Transverse colon (tissue), 4 donors: ENCODE measurements around the gene GNAI1. TPM values are rescaled to one million over a fixed set of nuclear protein-coding genes. Genes with fewer than 3 reads are reported as not detected.
"Not testable (repeated sequence)": the region's sequence is repeated elsewhere in the genome, so short reads cannot be mapped to it uniquely, and the experiment has no call there.

Source experiments
- DNase-seq: peaks from one replicate; pipeline ENCODE4 v3.0.0-alpha.2; 2019
- H3K27ac ChIP-seq, 4 donors: fragments of 200-600 bp; sonication (generic); 2 replicates each; pipeline ENCODE4 v1.5.1; 2016 to 2018; ENCODE audit warnings: inconsistent platforms in 4 of 4
- H3K27me3 ChIP-seq: fragments of 200-600 bp; sonication (generic); 2 replicates; pipeline ENCODE4 v1.5.1; 2017; ENCODE audit warnings: inconsistent platforms
- H3K36me3 ChIP-seq, 4 donors: fragments of 200-600 bp; sonication (generic); 2 replicates each; pipeline ENCODE4 v1.5.1; 2017 to 2019; ENCODE audit warnings: inconsistent platforms in 4 of 4
- H3K4me1 ChIP-seq, 4 donors: fragments of 200-600 bp; sonication (generic); 2 replicates each; pipeline ENCODE4 v1.5.1; 2017 to 2020; ENCODE audit warnings: inconsistent platforms in 4 of 4
- H3K4me3 ChIP-seq, 4 donors: fragments of 200-600 bp; sonication (generic); 1 replicate in 1 of 4; 2 replicates in 3 of 4; pipeline versions ENCODE4 v1.5.1 to v1.6.1; 2017 to 2019; ENCODE audit warnings: inconsistent platforms in 4 of 4
- H3K9me3 ChIP-seq, 2 donors: fragments of 200-600 bp; sonication (generic); 2 replicates each; pipeline ENCODE4 v1.5.1; 2017 to 2019; ENCODE audit warnings: inconsistent platforms in 2 of 2
- EP300 ChIP-seq: sonication (generic); formaldehyde crosslinking; IDR thresholded peaks from one replicate; pipeline ENCODE4 v1.6.1; 2017; ENCODE audit warnings: antibody characterized with exemption, low read depth
- POLR2A ChIP-seq: fragments of 450-650 bp; IDR thresholded peaks from one replicate; pipeline ENCODE4 v1.6.1; 2016; ENCODE audit warnings: antibody characterized with exemption, mild to moderate bottlenecking, moderate library complexity
- POLR2AphosphoS5 ChIP-seq, 3 donors: sonication (generic); formaldehyde crosslinking; IDR thresholded peaks; one replicate each; pipeline ENCODE4 v1.6.1; 2016; ENCODE audit warnings: antibody characterized with exemption in 3 of 3
- WGBS, 2 donors: methylation state at CpG; one replicate each; pipeline ENCODE4 v1.1.5; 2018; ENCODE audit warnings: low coverage in 1 of 2; 5-methylcytosine and 5-hydroxymethylcytosine counted together
- in situ Hi-C, 4 donors: fragments of 200-750 bp; cut with MboI; loops; one replicate each; pipeline versions ENCODE4 v1.15.0 to v1.15.1; 2017; ENCODE audit warnings: low sequenced_read_pairs in 3 of 4, low pct_ligation_motif_present in 1 of 4, low pct_unique_long_range_greater_than_20kb in 1 of 4
- intact Hi-C: fragments of 100-400 bp; cut with DNase I; formaldehyde crosslinking; loops from one replicate; pipeline ENCODE4 v1.15.1; 2023; ENCODE audit warnings: low total_unique reads
- total RNA-seq, 4 donors: library from RNA; depleted of rRNA; stranded (reverse); fragments of >200 nt; gene quantifications; one replicate each; pipeline ENCODE4 v1.1.0, GENCODE V29; 2016
- TF ChIP-seq, protein P1 (sequence below), 5 experiments: fragments of 200-600 bp in 3 of 5; fragments of 450-650 bp in 2 of 5; sonication (generic) in 3 of 5; IDR thresholded peaks; 1 replicate in 2 of 5; 2 replicates in 3 of 5; pipeline ENCODE4 v1.5.1; 2016 to 2017; ENCODE audit warnings: antibody characterized with exemption in 5 of 5, inconsistent platforms in 3 of 5, mild to moderate bottlenecking in 2 of 5, moderate library complexity in 1 of 5

Gene GNAI1
- total RNA-seq, 4 donors from 2014 or later: 3.0 to 46.0 (median 37.4) TPM

DNA sequence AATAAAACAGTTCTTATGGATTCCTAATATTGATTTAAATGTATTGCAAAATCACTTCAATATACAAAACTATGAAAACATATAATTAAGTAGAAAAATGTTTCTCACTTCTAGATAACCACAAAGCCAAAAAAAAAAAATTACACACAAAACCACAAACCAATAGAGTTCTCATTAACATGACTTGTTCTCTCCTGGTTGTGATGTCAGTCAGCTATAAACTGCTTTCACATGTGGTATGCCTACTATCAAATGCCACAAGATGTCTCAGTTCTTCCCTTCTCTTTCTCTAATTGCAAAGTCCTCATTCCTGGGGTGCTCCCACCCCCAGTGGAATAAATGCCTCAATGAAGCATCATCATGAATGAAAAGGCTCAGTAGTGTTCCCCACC, 16.6 kb downstream of the GNAI1 start:
- intact Hi-C loops: no loop called here

DNA sequence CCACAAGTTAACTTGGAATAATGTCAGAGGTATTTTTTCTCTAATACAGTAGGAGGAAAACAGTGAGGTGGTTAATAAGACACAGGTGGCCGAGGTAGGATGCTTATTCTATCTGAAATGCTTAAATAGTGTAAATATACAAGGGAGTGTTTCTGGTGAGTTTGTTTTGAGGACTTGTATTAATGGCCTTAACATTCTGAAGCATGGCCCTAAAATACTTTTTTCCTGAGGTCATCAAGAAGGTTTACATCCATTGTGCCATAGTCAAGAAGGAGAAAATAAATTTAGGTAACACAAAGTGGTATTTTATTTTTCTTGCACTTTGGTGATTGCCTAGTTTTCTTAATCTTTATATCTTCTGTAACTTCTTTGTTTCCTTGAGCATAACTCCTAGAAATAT, 18.8 kb downstream of the GNAI1 start:
- in situ Hi-C loops: no loop called here
- H3K4me1 ChIP-seq: peaks cover 3 to 34% (median 17%) of the 10 kb centered on the region in 4 donors

More for the DNA sequence above, 16.6 kb downstream of the GNAI1 start:
- H3K4me3 ChIP-seq: no peak overlapping the region
- TF ChIP-seq EP300 (no peak), POLR2A (no peak), POLR2AphosphoS5 (IDR thresholded peaks at IDR 0.05) (no peak)
- TF ChIP-seq, protein P1, sequence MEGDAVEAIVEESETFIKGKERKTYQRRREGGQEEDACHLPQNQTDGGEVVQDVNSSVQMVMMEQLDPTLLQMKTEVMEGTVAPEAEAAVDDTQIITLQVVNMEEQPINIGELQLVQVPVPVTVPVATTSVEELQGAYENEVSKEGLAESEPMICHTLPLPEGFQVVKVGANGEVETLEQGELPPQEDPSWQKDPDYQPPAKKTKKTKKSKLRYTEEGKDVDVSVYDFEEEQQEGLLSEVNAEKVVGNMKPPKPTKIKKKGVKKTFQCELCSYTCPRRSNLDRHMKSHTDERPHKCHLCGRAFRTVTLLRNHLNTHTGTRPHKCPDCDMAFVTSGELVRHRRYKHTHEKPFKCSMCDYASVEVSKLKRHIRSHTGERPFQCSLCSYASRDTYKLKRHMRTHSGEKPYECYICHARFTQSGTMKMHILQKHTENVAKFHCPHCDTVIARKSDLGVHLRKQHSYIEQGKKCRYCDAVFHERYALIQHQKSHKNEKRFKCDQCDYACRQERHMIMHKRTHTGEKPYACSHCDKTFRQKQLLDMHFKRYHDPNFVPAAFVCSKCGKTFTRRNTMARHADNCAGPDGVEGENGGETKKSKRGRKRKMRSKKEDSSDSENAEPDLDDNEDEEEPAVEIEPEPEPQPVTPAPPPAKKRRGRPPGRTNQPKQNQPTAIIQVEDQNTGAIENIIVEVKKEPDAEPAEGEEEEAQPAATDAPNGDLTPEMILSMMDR (IDR thresholded peaks at IDR 0.05): no peak
- in situ Hi-C loops: no loop called here
- H3K4me1 ChIP-seq: peaks cover 3 to 45% (median 20%) of the 10 kb centered on the region in 4 donors
- H3K27ac ChIP-seq: peak overlapping the region in 2 of 4 donors; percentile 10 to 28
- no peak for DNase-seq
- H3K27me3 ChIP-seq: no peaks in the 10 kb centered on the region
- H3K36me3 ChIP-seq: no peaks in the 10 kb centered on the region
- H3K9me3 ChIP-seq: no peaks in the 10 kb centered on the region

DNA sequence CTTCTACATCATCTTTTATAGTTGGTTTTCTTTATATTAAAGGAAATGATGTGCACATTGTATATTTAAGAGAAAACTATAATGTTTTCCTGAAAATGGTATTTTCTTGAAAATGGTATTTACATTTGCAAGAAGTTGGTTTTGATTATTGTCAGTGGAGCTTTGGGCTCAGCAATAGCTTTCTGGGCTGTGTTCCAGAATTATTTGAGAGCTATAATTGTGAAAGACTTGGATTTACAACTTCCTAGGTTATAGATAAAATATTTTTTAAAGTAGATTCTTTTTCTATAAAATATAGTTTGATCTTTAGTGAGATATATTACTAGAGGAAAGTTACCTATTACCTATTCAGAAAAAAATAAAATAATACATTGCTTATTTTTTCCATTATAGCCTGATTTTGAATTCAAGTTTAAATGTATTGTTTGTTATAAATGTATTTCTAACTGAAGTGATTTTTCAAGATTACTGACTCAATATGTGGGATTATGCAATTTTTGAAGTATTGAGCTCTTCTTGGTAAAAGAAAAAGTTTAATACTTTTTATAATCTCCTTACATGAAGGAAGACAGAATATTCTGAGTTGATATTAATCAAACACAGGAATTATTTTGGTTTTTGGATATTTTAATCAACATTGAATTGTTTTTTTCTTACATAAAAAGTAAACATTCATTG, 20.2 kb downstream of the GNAI1 start:
- Histone ChIP-seq H3K9me3 (no peaks in the 10 kb centered on the region), H3K4me1 (peaks cover 3 to 33% (median 17%) of the 10 kb centered on the region in 4 donors), H3K36me3 (no peaks in the 10 kb centered on the region), H3K27me3 (no peaks in the 10 kb centered on the region), H3K4me3 (no peak overlapping the region), H3K27ac (no peak overlapping the region)
- intact Hi-C loops: no loop called here
- DNase-seq: no peak
- in situ Hi-C loops: no loop called here
- TF ChIP-seq, protein P1 (IDR thresholded peaks at IDR 0.05): no peak
- TF ChIP-seq POLR2AphosphoS5 (IDR thresholded peaks at IDR 0.05) (no peak), POLR2A (no peak), EP300 (no peak)

More for the DNA sequence above, 18.8 kb downstream of the GNAI1 start:
- no peaks in the 10 kb centered on the region for H3K36me3 ChIP-seq
- no peak for DNase-seq
- no peak overlapping the region for H3K27ac ChIP-seq
- TF ChIP-seq, protein P1 (IDR thresholded peaks at IDR 0.05): no peak
- TF ChIP-seq EP300: no peak
- no peak for TF ChIP-seq POLR2AphosphoS5 (IDR thresholded peaks at IDR 0.05)
- no peak for TF ChIP-seq POLR2A
- 73% methylated on average over 1 of the region's 1 CpG for WGBS, 2 donors
- H3K4me3 ChIP-seq: no peak overlapping the region
- no peaks in the 10 kb centered on the region for H3K27me3 ChIP-seq
- intact Hi-C loops: no loop called here
- H3K9me3 ChIP-seq: no peaks in the 10 kb centered on the region

DNA sequence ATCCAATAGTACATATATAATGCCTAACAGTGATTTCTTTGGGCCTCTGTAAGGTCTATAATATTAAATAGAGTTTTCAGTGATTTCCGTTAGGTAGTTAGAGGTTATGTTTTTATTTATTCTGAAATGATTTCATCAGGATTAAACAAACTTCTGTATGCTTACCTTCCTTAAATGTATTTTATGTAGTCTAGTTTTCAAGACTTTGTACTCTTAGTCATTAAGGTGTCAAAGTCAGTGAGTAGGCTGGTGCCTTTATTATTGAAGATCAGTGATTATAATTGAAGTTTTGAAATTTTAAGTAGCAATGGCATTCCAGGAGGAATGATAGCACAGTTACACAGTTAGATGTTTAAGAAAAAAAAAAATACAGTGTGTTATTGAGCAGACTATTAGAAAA, 20.7 kb downstream of the GNAI1 start:
- no peaks in the 10 kb centered on the region for H3K27me3 ChIP-seq
- H3K4me3 ChIP-seq: no peak overlapping the region
- intact Hi-C loops: no loop called here
- TF ChIP-seq EP300: no peak
- no peak for TF ChIP-seq POLR2AphosphoS5 (IDR thresholded peaks at IDR 0.05)
- no peak for TF ChIP-seq POLR2A
- TF ChIP-seq, protein P1 (IDR thresholded peaks at IDR 0.05): no peak
- no peaks in the 10 kb centered on the region for H3K9me3 ChIP-seq
- 49 to 93% methylated on average over 1 of the region's 1 CpG for WGBS, 2 donors
- DNase-seq: no peak
- in situ Hi-C loops: no loop called here
- no peaks in the 10 kb centered on the region for H3K36me3 ChIP-seq
- peaks cover 3 to 33% (median 17%) of the 10 kb centered on the region in 4 donors for H3K4me1 ChIP-seq
- no peak overlapping the region for H3K27ac ChIP-seq

DNA sequence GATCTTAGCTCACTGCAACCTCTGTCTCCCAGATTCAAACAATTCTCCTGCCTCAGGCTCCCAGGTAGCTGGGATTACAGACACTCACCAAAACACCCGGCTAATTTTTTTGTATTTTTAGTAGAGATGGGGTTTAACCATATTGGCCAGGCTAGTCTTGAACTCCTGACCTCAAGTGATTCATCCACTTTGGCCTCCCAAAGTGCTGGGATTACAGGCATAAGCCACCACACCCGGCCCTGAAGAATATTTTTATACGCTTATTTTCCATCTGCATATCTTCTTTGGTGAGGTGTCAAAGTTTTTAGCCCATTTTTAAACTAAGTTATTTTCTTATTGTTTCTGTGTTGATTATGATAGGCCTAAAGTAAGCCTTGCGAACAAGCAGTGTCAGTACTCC, 23.1 kb downstream of the GNAI1 start:
- H3K36me3 ChIP-seq, H3K27ac ChIP-seq, DNase-seq, H3K4me3 ChIP-seq, in situ Hi-C loops, H3K9me3 ChIP-seq, intact Hi-C loops, H3K27me3 ChIP-seq: not testable (repeated sequence)
- 76 to 85% methylated on average over 4 of the region's 4 CpGs for WGBS, 2 donors
- H3K4me1 ChIP-seq: peaks cover 3 to 31% (median 14%) of the 10 kb centered on the region in 4 donors
